ENCODE measurements around the gene FICD.

Gene FICD

GRCh38 chr12:108564724-108565123 lies 49.6 kb downstream of the FICD start:
- no peak overlapping the region for H3K27ac ChIP-seq
- no peak for TF ChIP-seq ZFX (IDR thresholded peaks at IDR 0.05)
- TF ChIP-seq CTCF (conservative IDR thresholded peaks at IDR 0.05), result no peak

- no peak overlapping the region for H3K27ac ChIP-seq
- TF ChIP-seq ZFX (IDR thresholded peaks at IDR 0.05) (no peak), CTCF (conservative IDR thresholded peaks at IDR 0.05) (no peak)
These were observed 50.1 kb downstream of the FICD start for GRCh38 chr12:108565146-108565545.

GRCh38 chr12:108565976-108566375 lies 50.9 kb downstream of the FICD start:
- H3K27ac ChIP-seq, result peak overlapping the region; percentile 51
- TF ChIP-seq CTCF (conservative IDR thresholded peaks at IDR 0.05) (no peak), ZFX (IDR thresholded peaks at IDR 0.05) (no peak)

- no peak for TF ChIP-seq CTCF (conservative IDR thresholded peaks at IDR 0.05)
- no peak for TF ChIP-seq ZFX (IDR thresholded peaks at IDR 0.05)
- peak overlapping the region; percentile 51 for H3K27ac ChIP-seq
These were observed 51.4 kb downstream of the FICD start for GRCh38 chr12:108566452-108566851.

GRCh38 chr12:108567406-108568337 lies 52.6 kb downstream of the FICD start:
- TF ChIP-seq CTCF (conservative IDR thresholded peaks at IDR 0.05) (no peak), ZFX (IDR thresholded peaks at IDR 0.05) (no peak)
- no peak overlapping the region for H3K27ac ChIP-seq

- no peak for TF ChIP-seq ZFX (IDR thresholded peaks at IDR 0.05)
- no peak for TF ChIP-seq CTCF (conservative IDR thresholded peaks at IDR 0.05)
- H3K27ac ChIP-seq, result no peak overlapping the region
These were observed 53.5 kb downstream of the FICD start for GRCh38 chr12:108568338-108569154.

Measured in C4-2B (cell line).